GM12873 (cell line): Measurements from ENCODE around the gene NAA15.

Source experiments
- CTCF ChIP-seq: IDR thresholded peaks from 2 replicates; pipeline ENCODE4 v1.5.1; 2012; ENCODE audit warnings: low read depth, mild to moderate bottlenecking, moderate library complexity, low read length, control low read depth; ENCODE audit not compliant: insufficient read depth; ENCODE audit errors: missing control alignments

NAA15 gene

GRCh38 chr4:139389102-139389501, 87.8 kb downstream of the NAA15 start:
- no peak for TF ChIP-seq CTCF

- no peak for TF ChIP-seq CTCF
Observed at GRCh38 chr4:139389991-139390390, 88.7 kb downstream of the NAA15 start.

- no peak for TF ChIP-seq CTCF
Observed at GRCh38 chr4:139391731-139392130, 90.4 kb downstream of the NAA15 start.

GRCh38 chr4:139392797-139393196, 91.5 kb downstream of the NAA15 start:
- no peak for TF ChIP-seq CTCF

- no peak for TF ChIP-seq CTCF
Observed at GRCh38 chr4:139401368-139401767, 100.1 kb downstream of the NAA15 start.

- no peak for TF ChIP-seq CTCF
Observed at GRCh38 chr4:139402436-139402835, 101.1 kb downstream of the NAA15 start.

- no peak for TF ChIP-seq CTCF
Observed at GRCh38 chr4:139403462-139403861, 102.2 kb downstream of the NAA15 start.
